Liver (tissue), 9 donors: ENCODE data around the gene CTAG1A. TPM values are rescaled to one million over a fixed set of nuclear protein-coding genes. Genes with fewer than 3 reads are reported as not detected.
"Not testable (repeated sequence)": the region's sequence is repeated elsewhere in the genome, so short reads cannot be mapped to it uniquely, and the experiment has no call there.

Experiments
- DNase-seq: peaks from one replicate; pipeline ENCODE4 v3.0.0-alpha.2; 2017; ENCODE audit warnings: low spot score
- H3K27ac ChIP-seq, 2 donors: one replicate each; pipeline ENCODE4 v1.7.0; 2013; ENCODE audit warnings: inconsistent platforms in 2 of 2, low read length in 2 of 2, control low read depth in 1 of 2, low read depth in 1 of 2, mild to moderate bottlenecking in 1 of 2
- H3K27me3 ChIP-seq, 4 donors: one replicate each; pipeline versions ENCODE4 v1.6.1 to v1.7.0; 2013; ENCODE audit warnings: low read length in 3 of 4, inconsistent platforms in 1 of 4, mild to moderate bottlenecking in 1 of 4, moderate library complexity in 1 of 4; ENCODE audit not compliant: control insufficient read depth in 4 of 4, insufficient read depth in 4 of 4
- H3K36me3 ChIP-seq, 4 donors: one replicate each; pipeline versions ENCODE4 v1.6.1 to v1.7.0; 2013; ENCODE audit warnings: low read length in 3 of 4, mild to moderate bottlenecking in 3 of 4, low read depth in 1 of 4, moderate library complexity in 1 of 4; ENCODE audit not compliant: control insufficient read depth in 4 of 4, insufficient read depth in 3 of 4
- H3K4me1 ChIP-seq, 4 donors: one replicate each; pipeline versions ENCODE4 v1.6.1 to v1.7.0; 2013; ENCODE audit warnings: low read length in 3 of 4, mild to moderate bottlenecking in 3 of 4, moderate library complexity in 1 of 4; ENCODE audit not compliant: control insufficient read depth in 4 of 4, insufficient read depth in 4 of 4
- H3K4me3 ChIP-seq, 3 donors: one replicate each; pipeline versions ENCODE4 v1.6.1 to v1.7.0; 2013; ENCODE audit warnings: low read length in 3 of 3, control low read depth in 1 of 3, low read depth in 1 of 3, mild to moderate bottlenecking in 1 of 3
- H3K9ac ChIP-seq, 2 donors: one replicate each; pipeline ENCODE4 v1.7.0; 2013; ENCODE audit warnings: low read length in 2 of 2, mild to moderate bottlenecking in 2 of 2, moderate library complexity in 2 of 2, control low read depth in 1 of 2, low read depth in 1 of 2
- H3K9me3 ChIP-seq, 4 donors: one replicate each; pipeline versions ENCODE4 v1.6.1 to v1.7.0; 2013; ENCODE audit warnings: low read length in 3 of 4; ENCODE audit not compliant: control insufficient read depth in 4 of 4
- EGR1 ChIP-seq, 2 donors: IDR thresholded peaks; 2 replicates each; pipeline ENCODE4 v1.6.1; 2016 to 2018; ENCODE audit warnings: antibody characterized with exemption in 2 of 2, low read depth in 2 of 2
- FOXA2 ChIP-seq: IDR thresholded peaks from 2 replicates; pipeline ENCODE4 v1.6.1; 2016; ENCODE audit warnings: antibody characterized with exemption
- GABPA ChIP-seq, 2 donors: IDR thresholded peaks in 1 of 2; conservative IDR thresholded peaks in 1 of 2; 2 replicates each; pipeline ENCODE4 v1.6.1; 2016; ENCODE audit warnings: antibody characterized with exemption in 2 of 2, mild to moderate bottlenecking in 1 of 2, moderate library complexity in 1 of 2
- HNF4A ChIP-seq, 2 donors: conservative IDR thresholded peaks; 2 replicates each; pipeline ENCODE4 v1.6.1; 2016; ENCODE audit warnings: antibody characterized with exemption in 2 of 2, mild to moderate bottlenecking in 2 of 2
- HNF4G ChIP-seq: IDR thresholded peaks from 2 replicates; pipeline ENCODE4 v1.6.1; 2016; ENCODE audit warnings: antibody characterized with exemption
- JUND ChIP-seq, 2 donors: IDR thresholded peaks; 2 replicates each; pipeline ENCODE4 v1.6.1; 2016; ENCODE audit warnings: antibody characterized with exemption in 2 of 2
- NR2F2 ChIP-seq: IDR thresholded peaks from 2 replicates; pipeline ENCODE4 v1.6.1; 2016; ENCODE audit warnings: antibody characterized with exemption
- RAD21 ChIP-seq, 2 donors: IDR thresholded peaks; 2 replicates each; pipeline ENCODE4 v1.6.1; 2016; ENCODE audit warnings: antibody characterized with exemption in 2 of 2, mild to moderate bottlenecking in 2 of 2
- RXRA ChIP-seq, 2 donors: IDR thresholded peaks; 2 replicates each; pipeline ENCODE4 v1.6.1; 2017 to 2018; ENCODE audit warnings: antibody characterized with exemption in 2 of 2, mild to moderate bottlenecking in 1 of 2
- SP1 ChIP-seq: IDR thresholded peaks from 2 replicates; pipeline ENCODE4 v1.6.1; 2018; ENCODE audit warnings: antibody characterized with exemption, mild to moderate bottlenecking
- TAF1 ChIP-seq: conservative IDR thresholded peaks from 2 replicates; pipeline ENCODE4 v1.6.1; 2016; ENCODE audit warnings: antibody characterized with exemption, mild to moderate bottlenecking
- YY1 ChIP-seq: IDR thresholded peaks from 2 replicates; pipeline ENCODE4 v1.6.1; 2016; ENCODE audit warnings: antibody characterized with exemption, mild to moderate bottlenecking
- ZBTB33 ChIP-seq: IDR thresholded peaks from 2 replicates; pipeline ENCODE4 v1.6.1; 2016; ENCODE audit warnings: antibody characterized with exemption
- WGBS: extraction: QIAGEN DNeasy Blood & Tissue Kit; methylation state at CpG from one replicate; pipeline ENCODE4 v1.1.7; 2013; 5-methylcytosine and 5-hydroxymethylcytosine counted together
- polyA plus RNA-seq, 2 donors: library from polyadenylated mRNA; stranded (reverse) in 1 of 2; unstranded in 1 of 2; fragments of 200-250 nt in 1 of 2; fragments of >200 nt in 1 of 2; fragmentation: Nextera tagmentation in 1 of 2; extraction: Ambion mirVana in 1 of 2; gene quantifications; one replicate each; pipeline versions ENCODE4 v1.2.1 to v1.2.3, GENCODE V29; 2013 to 2015
- total RNA-seq, 2 donors: library from RNA; depleted of rRNA; stranded (reverse); fragments of >200 nt; gene quantifications; one replicate each; pipeline ENCODE4 v1.2.3, GENCODE V29; 2014
- TF ChIP-seq, protein P1 (sequence below): IDR thresholded peaks from 2 replicates; pipeline ENCODE4 v1.6.1; 2016; ENCODE audit warnings: antibody characterized with exemption
- TF ChIP-seq, protein P2 (sequence below): fragments of 150-350 bp; IDR thresholded peaks from 2 replicates; pipeline ENCODE4 v1.5.1; 2017; ENCODE audit warnings: improper control_type of control experiment, low read depth, low read length; ENCODE audit not compliant: missing input control
- TF ChIP-seq, protein P3 (sequence below): IDR thresholded peaks from 2 replicates; pipeline ENCODE4 v1.6.1; 2016; ENCODE audit warnings: antibody characterized with exemption, mild to moderate bottlenecking
- donor health status: healthy.
- donor health status: healthy.
- donor health status: healthy.
- donor health status: healthy.
- donor health status: healthy.

CTAG1A gene
- not detected for total RNA-seq
- polyA plus RNA-seq = not detected

GRCh38 chrX:154584585-154585183 lies at the start of gene CTAG1A:
Gene CTAG1A, plus strand, starts transcription at chrX:154585133. Its CDS starts 74 bp downstream, at chrX:154585207.
- no CpG with 5 or more reads among the region's 39 CpGs for WGBS

GRCh38 chrX:154535892-154536291 lies 49.0 kb upstream of the CTAG1A start:
- WGBS = 89% methylated on average over 9 of the region's 9 CpGs
- TF ChIP-seq SP1 (no peak), EGR1 (IDR thresholded peaks at IDR 0.05; ENCODE audit: low read depth in 2 of 2) (no peak), JUND (IDR thresholded peaks at IDR 0.05) (no peak), YY1 (no peak), GABPA (IDR thresholded peaks at IDR 0.05 in 1 of 2, conservative IDR thresholded peaks at IDR 0.05 in 1 of 2) (no peak), RAD21 (IDR thresholded peaks at IDR 0.05) (no peak), ZBTB33 (no peak), HNF4A (conservative IDR thresholded peaks at IDR 0.05) (no peak), RXRA (IDR thresholded peaks at IDR 0.05) (no peak), TAF1 (no peak), HNF4G (no peak), NR2F2 (no peak), FOXA2 (no peak)
- TF ChIP-seq, protein P1, sequence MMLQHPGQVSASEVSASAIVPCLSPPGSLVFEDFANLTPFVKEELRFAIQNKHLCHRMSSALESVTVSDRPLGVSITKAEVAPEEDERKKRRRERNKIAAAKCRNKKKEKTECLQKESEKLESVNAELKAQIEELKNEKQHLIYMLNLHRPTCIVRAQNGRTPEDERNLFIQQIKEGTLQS = no peak
- TF ChIP-seq, protein P2, sequence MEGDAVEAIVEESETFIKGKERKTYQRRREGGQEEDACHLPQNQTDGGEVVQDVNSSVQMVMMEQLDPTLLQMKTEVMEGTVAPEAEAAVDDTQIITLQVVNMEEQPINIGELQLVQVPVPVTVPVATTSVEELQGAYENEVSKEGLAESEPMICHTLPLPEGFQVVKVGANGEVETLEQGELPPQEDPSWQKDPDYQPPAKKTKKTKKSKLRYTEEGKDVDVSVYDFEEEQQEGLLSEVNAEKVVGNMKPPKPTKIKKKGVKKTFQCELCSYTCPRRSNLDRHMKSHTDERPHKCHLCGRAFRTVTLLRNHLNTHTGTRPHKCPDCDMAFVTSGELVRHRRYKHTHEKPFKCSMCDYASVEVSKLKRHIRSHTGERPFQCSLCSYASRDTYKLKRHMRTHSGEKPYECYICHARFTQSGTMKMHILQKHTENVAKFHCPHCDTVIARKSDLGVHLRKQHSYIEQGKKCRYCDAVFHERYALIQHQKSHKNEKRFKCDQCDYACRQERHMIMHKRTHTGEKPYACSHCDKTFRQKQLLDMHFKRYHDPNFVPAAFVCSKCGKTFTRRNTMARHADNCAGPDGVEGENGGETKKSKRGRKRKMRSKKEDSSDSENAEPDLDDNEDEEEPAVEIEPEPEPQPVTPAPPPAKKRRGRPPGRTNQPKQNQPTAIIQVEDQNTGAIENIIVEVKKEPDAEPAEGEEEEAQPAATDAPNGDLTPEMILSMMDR = no peak
- TF ChIP-seq, protein P3, sequence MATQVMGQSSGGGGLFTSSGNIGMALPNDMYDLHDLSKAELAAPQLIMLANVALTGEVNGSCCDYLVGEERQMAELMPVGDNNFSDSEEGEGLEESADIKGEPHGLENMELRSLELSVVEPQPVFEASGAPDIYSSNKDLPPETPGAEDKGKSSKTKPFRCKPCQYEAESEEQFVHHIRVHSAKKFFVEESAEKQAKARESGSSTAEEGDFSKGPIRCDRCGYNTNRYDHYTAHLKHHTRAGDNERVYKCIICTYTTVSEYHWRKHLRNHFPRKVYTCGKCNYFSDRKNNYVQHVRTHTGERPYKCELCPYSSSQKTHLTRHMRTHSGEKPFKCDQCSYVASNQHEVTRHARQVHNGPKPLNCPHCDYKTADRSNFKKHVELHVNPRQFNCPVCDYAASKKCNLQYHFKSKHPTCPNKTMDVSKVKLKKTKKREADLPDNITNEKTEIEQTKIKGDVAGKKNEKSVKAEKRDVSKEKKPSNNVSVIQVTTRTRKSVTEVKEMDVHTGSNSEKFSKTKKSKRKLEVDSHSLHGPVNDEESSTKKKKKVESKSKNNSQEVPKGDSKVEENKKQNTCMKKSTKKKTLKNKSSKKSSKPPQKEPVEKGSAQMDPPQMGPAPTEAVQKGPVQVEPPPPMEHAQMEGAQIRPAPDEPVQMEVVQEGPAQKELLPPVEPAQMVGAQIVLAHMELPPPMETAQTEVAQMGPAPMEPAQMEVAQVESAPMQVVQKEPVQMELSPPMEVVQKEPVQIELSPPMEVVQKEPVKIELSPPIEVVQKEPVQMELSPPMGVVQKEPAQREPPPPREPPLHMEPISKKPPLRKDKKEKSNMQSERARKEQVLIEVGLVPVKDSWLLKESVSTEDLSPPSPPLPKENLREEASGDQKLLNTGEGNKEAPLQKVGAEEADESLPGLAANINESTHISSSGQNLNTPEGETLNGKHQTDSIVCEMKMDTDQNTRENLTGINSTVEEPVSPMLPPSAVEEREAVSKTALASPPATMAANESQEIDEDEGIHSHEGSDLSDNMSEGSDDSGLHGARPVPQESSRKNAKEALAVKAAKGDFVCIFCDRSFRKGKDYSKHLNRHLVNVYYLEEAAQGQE = no peak
- no peak overlapping the region for H3K4me3 ChIP-seq
- H3K36me3 ChIP-seq = no peaks in the 10 kb centered on the region
- H3K27me3 ChIP-seq = no peaks in the 10 kb centered on the region
- peaks cover 4 to 14% (median 7%) of the 10 kb centered on the region in 4 donors for H3K4me1 ChIP-seq
- H3K9ac ChIP-seq = no peak overlapping the region
- no peaks in the 10 kb centered on the region for H3K9me3 ChIP-seq
- no peak for DNase-seq
- no peak overlapping the region for H3K27ac ChIP-seq

More at GRCh38 chrX:154584585-154585183, at the start of gene CTAG1A:
- H3K4me3 ChIP-seq, H3K27ac ChIP-seq, H3K9me3 ChIP-seq, H3K4me1 ChIP-seq, H3K27me3 ChIP-seq, H3K9ac ChIP-seq, H3K36me3 ChIP-seq, DNase-seq: not testable (repeated sequence)
